ENCODE data around the gene EHHADH. TPM values are rescaled to one million over a fixed set of nuclear protein-coding genes. Genes with fewer than 3 reads are reported as not detected.

Gene EHHADH
- total and polyA plus RNA-seq, 11 donors, result 5.1 to 26.0 (median 14.3) TPM

- DNase-seq (no peak), ATAC-seq (no peak)
- TF ChIP-seq POLR2A (IDR thresholded peaks at IDR 0.05) (no peak), CTCF (IDR thresholded peaks at IDR 0.05) (no peak)
- Histone ChIP-seq H3K4me1 (no peaks in the 10 kb centered on the region), H3K27ac (no peak overlapping the region), H3K4me3 (no peak overlapping the region), H3K9me3 (no peaks in the 10 kb centered on the region), H3K27me3 (no peaks in the 10 kb centered on the region), H3K36me3 (peaks cover 0 to 35% (median 10%) of the 10 kb centered on the region in 9 donors)
- intact Hi-C loops (cut with DNase I), result no loop called here
Observed at GRCh38 chr3:185225523-185225922, 28.3 kb downstream of the EHHADH start.

DNA sequence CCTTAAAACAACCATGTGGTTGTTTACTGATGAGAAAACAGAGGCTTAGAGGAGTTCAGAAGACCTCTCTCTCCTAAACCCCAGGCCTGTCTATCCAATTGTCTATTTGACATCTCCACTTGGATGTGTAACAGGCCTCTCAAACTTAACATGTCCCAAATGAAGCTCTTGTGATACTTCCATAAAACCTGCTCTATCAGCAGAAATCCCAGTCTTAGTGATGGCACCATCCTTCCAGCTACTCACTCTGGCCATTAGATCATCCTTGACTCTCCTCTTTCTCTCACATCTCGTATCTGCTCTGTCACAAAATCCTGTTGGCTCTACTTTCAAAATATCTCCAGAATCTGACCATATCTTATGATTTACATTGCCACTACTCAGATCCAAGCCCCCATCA, 28.8 kb downstream of the EHHADH start:
- ATAC-seq, result no peak
- no peak for DNase-seq

GRCh38 chr3:185221203-185221602, 32.6 kb downstream of the EHHADH start:
- ATAC-seq, result no peak
- Histone ChIP-seq H3K9me3 (no peaks in the 10 kb centered on the region), H3K27me3 (no peaks in the 10 kb centered on the region), H3K4me3 (no peak overlapping the region), H3K4me1 (peaks cover 0 to 8% (median 4%) of the 10 kb centered on the region in 12 donors), H3K27ac (no peak overlapping the region), H3K36me3 (peaks cover 0 to 17% (median 3%) of the 10 kb centered on the region in 9 donors)
- no peak for DNase-seq
- TF ChIP-seq CTCF (IDR thresholded peaks at IDR 0.05) (no peak), POLR2A (IDR thresholded peaks at IDR 0.05) (no peak)
- intact Hi-C loops (cut with DNase I), result no loop called here

More for the DNA sequence above, 28.8 kb downstream of the EHHADH start:
- Histone ChIP-seq H3K4me1 (no peaks in the 10 kb centered on the region), H3K36me3 (peaks cover 0 to 35% (median 10%) of the 10 kb centered on the region in 9 donors), H3K27me3 (no peaks in the 10 kb centered on the region), H3K9me3 (no peaks in the 10 kb centered on the region), H3K4me3 (no peak overlapping the region), H3K27ac (no peak overlapping the region)
- TF ChIP-seq POLR2A (IDR thresholded peaks at IDR 0.05) (no peak), CTCF (IDR thresholded peaks at IDR 0.05) (no peak)
- WGBS, 4 donors, result 92 to 99% (median 94%) methylated on average over 1 of the region's 1 CpG
- intact Hi-C loops (cut with DNase I), result no loop called here

- Histone ChIP-seq H3K9me3 (no peaks in the 10 kb centered on the region), H3K4me1 (peaks cover 0 to 15% (median 4%) of the 10 kb centered on the region in 12 donors), H3K36me3 (peaks cover 0 to 5% (median 0%) of the 10 kb centered on the region in 9 donors), H3K27ac (peak overlapping the region in 9 of 12 donors; percentile 14 to 74 (median 52)), H3K27me3 (no peaks in the 10 kb centered on the region), H3K4me3 (peak overlapping the region in 10 of 12 donors; percentile 26 to 51 (median 39))
- 31 to 55% (median 34%) methylated on average over 3 of the region's 3 CpGs for WGBS, 4 donors
- peak in 3 of 4 donors; percentile 64 to 75 (median 67) for ATAC-seq
- intact Hi-C loops (cut with DNase I), result no loop called here
- peak in 2 of 5 donors; percentile 25 to 32 for DNase-seq
- TF ChIP-seq CTCF (IDR thresholded peaks at IDR 0.05), result peak in 1 of 12 donors; percentile 21
- TF ChIP-seq POLR2A (IDR thresholded peaks at IDR 0.05), result no peak
Observed at GRCh38 chr3:185216607-185216958, 37.3 kb downstream of the EHHADH start.

All from heart left ventricle (tissue), 16 donors.